ENCODE results near the gene TM4SF5. TPM values are rescaled to one million over a fixed set of nuclear protein-coding genes. Genes with fewer than 3 reads are reported as not detected.

TM4SF5 gene
- total RNA-seq, 1 experiment from 2014 or later: not detected

GRCh38 chr17:4742629-4743028 is 29.1 kb upstream of the TM4SF5 start:
- no peaks in the 10 kb centered on the region for H3K9me3 Mint-ChIP-seq
- H3K36me3 Mint-ChIP-seq: no peaks in the 10 kb centered on the region
- TF ChIP-seq TCF7 (CRISPR knock-in tag; IDR thresholded peaks at IDR 0.05; ENCODE audit: low read depth) (no peak), FOXP4 (CRISPR knock-in tag; IDR thresholded peaks at IDR 0.05) (no peak), PRRX2 (CRISPR knock-in tag; IDR thresholded peaks at IDR 0.05) (no peak), CREB1 (CRISPR knock-in tag; IDR thresholded peaks at IDR 0.05) (no peak)
- TF ChIP-seq, protein P1, sequence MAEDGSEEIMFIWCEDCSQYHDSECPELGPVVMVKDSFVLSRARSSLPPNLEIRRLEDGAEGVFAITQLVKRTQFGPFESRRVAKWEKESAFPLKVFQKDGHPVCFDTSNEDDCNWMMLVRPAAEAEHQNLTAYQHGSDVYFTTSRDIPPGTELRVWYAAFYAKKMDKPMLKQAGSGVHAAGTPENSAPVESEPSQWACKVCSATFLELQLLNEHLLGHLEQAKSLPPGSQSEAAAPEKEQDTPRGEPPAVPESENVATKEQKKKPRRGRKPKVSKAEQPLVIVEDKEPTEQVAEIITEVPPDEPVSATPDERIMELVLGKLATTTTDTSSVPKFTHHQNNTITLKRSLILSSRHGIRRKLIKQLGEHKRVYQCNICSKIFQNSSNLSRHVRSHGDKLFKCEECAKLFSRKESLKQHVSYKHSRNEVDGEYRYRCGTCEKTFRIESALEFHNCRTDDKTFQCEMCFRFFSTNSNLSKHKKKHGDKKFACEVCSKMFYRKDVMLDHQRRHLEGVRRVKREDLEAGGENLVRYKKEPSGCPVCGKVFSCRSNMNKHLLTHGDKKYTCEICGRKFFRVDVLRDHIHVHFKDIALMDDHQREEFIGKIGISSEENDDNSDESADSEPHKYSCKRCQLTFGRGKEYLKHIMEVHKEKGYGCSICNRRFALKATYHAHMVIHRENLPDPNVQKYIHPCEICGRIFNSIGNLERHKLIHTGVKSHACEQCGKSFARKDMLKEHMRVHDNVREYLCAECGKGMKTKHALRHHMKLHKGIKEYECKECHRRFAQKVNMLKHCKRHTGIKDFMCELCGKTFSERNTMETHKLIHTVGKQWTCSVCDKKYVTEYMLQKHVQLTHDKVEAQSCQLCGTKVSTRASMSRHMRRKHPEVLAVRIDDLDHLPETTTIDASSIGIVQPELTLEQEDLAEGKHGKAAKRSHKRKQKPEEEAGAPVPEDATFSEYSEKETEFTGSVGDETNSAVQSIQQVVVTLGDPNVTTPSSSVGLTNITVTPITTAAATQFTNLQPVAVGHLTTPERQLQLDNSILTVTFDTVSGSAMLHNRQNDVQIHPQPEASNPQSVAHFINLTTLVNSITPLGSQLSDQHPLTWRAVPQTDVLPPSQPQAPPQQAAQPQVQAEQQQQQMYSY (CRISPR knock-in tag; IDR thresholded peaks at IDR 0.05): no peak
- TF ChIP-seq, protein P2, sequence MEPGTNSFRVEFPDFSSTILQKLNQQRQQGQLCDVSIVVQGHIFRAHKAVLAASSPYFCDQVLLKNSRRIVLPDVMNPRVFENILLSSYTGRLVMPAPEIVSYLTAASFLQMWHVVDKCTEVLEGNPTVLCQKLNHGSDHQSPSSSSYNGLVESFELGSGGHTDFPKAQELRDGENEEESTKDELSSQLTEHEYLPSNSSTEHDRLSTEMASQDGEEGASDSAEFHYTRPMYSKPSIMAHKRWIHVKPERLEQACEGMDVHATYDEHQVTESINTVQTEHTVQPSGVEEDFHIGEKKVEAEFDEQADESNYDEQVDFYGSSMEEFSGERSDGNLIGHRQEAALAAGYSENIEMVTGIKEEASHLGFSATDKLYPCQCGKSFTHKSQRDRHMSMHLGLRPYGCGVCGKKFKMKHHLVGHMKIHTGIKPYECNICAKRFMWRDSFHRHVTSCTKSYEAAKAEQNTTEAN (CRISPR knock-in tag; IDR thresholded peaks at IDR 0.05): no peak
- TF ChIP-seq, protein P3, sequence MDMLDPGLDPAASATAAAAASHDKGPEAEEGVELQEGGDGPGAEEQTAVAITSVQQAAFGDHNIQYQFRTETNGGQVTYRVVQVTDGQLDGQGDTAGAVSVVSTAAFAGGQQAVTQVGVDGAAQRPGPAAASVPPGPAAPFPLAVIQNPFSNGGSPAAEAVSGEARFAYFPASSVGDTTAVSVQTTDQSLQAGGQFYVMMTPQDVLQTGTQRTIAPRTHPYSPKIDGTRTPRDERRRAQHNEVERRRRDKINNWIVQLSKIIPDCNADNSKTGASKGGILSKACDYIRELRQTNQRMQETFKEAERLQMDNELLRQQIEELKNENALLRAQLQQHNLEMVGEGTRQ (CRISPR knock-in tag; IDR thresholded peaks at IDR 0.05): no peak
- H3K27me3 Mint-ChIP-seq (ENCODE audit: low read depth): peaks cover 66% of the 10 kb centered on the region
- no peak overlapping the region for H3K4me3 Mint-ChIP-seq
- ATAC-seq: no peak
- ChIA-PET CTCF (interaction anchor here (1.4 kb wide), 1 partner anchor 46 kb away, joined by 3 read pairs; the partner anchor contains the start of gene GLTPD2), POLR2A (no interaction called here)
- H3K4me1 Mint-ChIP-seq: peaks cover 29% of the 10 kb centered on the region
- no peak for DNase-seq (ENCODE audit: low spot score)
- no peak overlapping the region for H3K27ac Mint-ChIP-seq

DNA sequence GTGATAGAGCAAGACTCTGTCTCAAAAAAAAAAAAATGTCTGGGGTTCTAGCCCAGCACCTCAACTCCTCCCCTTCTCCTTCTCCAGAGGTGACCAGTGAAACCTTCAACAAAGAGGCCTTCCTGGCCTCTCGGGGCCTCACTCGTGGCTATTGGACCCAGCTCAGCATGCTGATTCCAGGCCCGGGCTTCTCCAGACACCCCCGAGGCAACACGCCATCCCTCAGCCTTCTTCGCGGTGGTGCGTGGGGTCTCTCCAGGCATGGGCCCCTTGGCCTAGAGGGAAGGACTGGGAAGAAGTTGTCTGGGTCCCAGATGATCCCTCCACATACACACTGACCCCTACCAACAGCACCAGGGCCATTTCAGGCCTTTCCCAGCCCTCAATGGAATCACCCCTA is 28.5 kb upstream of the TM4SF5 start:
- no peaks in the 10 kb centered on the region for H3K9me3 Mint-ChIP-seq
- peaks cover 60% of the 10 kb centered on the region for H3K27me3 Mint-ChIP-seq (ENCODE audit: low read depth)
- H3K27ac Mint-ChIP-seq: no peak overlapping the region
- ATAC-seq (no peak), DNase-seq (ENCODE audit: low spot score) (no peak)
- ChIA-PET POLR2A (no interaction called here), CTCF (interaction anchor here (1.0 kb wide), 1 partner anchor 11 kb away, joined by 4 read pairs; the partner anchor contains the start of gene MED11)
- H3K4me3 Mint-ChIP-seq: no peak overlapping the region
- H3K4me1 Mint-ChIP-seq: peaks cover 28% of the 10 kb centered on the region
- H3K36me3 Mint-ChIP-seq: no peaks in the 10 kb centered on the region
- TF ChIP-seq USF1 (CRISPR knock-in tag; IDR thresholded peaks at IDR 0.05) (no peak), ZNF232 (CRISPR knock-in tag; IDR thresholded peaks at IDR 0.05) (no peak), PRRX2 (CRISPR knock-in tag; IDR thresholded peaks at IDR 0.05) (no peak), OVOL2 (CRISPR knock-in tag; IDR thresholded peaks at IDR 0.05; ENCODE audit: borderline replicate concordance) (no peak), ATF6 (CRISPR knock-in tag; IDR thresholded peaks at IDR 0.05) (no peak), ZNF263 (CRISPR knock-in tag; IDR thresholded peaks at IDR 0.05; ENCODE audit: low read depth) (no peak), MXD4 (CRISPR knock-in tag; IDR thresholded peaks at IDR 0.05; ENCODE audit: borderline replicate concordance) (no peak), TEAD1 (CRISPR knock-in tag; IDR thresholded peaks at IDR 0.05) (no peak), FOXP1 (CRISPR knock-in tag; IDR thresholded peaks at IDR 0.05; ENCODE audit: borderline replicate concordance) (no peak), IRF2 (CRISPR knock-in tag; IDR thresholded peaks at IDR 0.05; ENCODE audit: borderline replicate concordance, low read depth) (no peak), SP1 (CRISPR knock-in tag; conservative IDR thresholded peaks at IDR 0.05) (no peak), SOX15 (CRISPR knock-in tag; IDR thresholded peaks at IDR 0.05) (no peak)
- TF ChIP-seq, protein P4, sequence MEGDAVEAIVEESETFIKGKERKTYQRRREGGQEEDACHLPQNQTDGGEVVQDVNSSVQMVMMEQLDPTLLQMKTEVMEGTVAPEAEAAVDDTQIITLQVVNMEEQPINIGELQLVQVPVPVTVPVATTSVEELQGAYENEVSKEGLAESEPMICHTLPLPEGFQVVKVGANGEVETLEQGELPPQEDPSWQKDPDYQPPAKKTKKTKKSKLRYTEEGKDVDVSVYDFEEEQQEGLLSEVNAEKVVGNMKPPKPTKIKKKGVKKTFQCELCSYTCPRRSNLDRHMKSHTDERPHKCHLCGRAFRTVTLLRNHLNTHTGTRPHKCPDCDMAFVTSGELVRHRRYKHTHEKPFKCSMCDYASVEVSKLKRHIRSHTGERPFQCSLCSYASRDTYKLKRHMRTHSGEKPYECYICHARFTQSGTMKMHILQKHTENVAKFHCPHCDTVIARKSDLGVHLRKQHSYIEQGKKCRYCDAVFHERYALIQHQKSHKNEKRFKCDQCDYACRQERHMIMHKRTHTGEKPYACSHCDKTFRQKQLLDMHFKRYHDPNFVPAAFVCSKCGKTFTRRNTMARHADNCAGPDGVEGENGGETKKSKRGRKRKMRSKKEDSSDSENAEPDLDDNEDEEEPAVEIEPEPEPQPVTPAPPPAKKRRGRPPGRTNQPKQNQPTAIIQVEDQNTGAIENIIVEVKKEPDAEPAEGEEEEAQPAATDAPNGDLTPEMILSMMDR (IDR thresholded peaks at IDR 0.05): no peak
- TF ChIP-seq, protein P5, sequence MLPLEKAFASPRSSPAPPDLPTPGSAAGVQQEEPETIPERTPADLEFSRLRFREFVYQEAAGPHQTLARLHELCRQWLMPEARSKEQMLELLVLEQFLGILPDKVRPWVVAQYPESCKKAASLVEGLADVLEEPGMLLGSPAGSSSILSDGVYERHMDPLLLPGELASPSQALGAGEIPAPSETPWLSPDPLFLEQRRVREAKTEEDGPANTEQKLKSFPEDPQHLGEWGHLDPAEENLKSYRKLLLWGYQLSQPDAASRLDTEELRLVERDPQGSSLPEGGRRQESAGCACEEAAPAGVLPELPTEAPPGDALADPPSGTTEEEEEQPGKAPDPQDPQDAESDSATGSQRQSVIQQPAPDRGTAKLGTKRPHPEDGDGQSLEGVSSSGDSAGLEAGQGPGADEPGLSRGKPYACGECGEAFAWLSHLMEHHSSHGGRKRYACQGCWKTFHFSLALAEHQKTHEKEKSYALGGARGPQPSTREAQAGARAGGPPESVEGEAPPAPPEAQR (CRISPR knock-in tag; IDR thresholded peaks at IDR 0.05): no peak

All from WTC11 (cell line).